Renal pelvis (tissue), 4 donors: Measurements from ENCODE around the gene PRF1. TPM values are rescaled to one million over a fixed set of nuclear protein-coding genes. Genes with fewer than 3 reads are reported as not detected.
"Not testable (repeated sequence)": the region's sequence is repeated elsewhere in the genome, so short reads cannot be mapped to it uniquely, and the experiment has no call there.

Experiments
- DNase-seq: peaks from one replicate; pipeline ENCODE4 v3.0.0-alpha.2; 2013
- polyA plus RNA-seq, 3 donors: library from polyadenylated mRNA; unstranded; fragments of 120-200 nt; gene quantifications; one replicate each; pipeline ENCODE4 v1.2.1, GENCODE V29; 2013; ENCODE audit not compliant: insufficient read length in 3 of 3

PRF1 gene
- polyA plus RNA-seq, 3 donors = 0.40 to 0.45 (median 0.41) TPM

DNA sequence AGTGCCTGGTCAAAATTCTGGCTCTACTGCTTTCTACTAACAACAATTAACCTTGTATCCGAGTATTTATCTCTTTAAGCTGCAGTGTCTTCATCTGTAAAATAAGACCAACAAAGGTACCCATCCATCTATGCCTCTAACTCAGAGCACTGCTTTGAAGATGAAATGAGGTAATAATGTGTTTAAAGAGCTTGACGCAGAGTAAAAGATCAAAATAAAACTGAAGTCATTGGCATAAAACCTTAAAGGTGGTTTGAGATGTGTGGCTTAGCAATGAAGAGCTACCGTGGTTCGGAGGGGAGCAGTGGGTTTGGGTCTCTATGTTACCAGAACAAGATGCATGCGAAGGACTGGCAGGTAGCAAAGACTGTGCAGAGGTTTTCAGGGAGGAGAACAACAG, 16.1 kb upstream of the PRF1 start:
- no peak for DNase-seq

DNA sequence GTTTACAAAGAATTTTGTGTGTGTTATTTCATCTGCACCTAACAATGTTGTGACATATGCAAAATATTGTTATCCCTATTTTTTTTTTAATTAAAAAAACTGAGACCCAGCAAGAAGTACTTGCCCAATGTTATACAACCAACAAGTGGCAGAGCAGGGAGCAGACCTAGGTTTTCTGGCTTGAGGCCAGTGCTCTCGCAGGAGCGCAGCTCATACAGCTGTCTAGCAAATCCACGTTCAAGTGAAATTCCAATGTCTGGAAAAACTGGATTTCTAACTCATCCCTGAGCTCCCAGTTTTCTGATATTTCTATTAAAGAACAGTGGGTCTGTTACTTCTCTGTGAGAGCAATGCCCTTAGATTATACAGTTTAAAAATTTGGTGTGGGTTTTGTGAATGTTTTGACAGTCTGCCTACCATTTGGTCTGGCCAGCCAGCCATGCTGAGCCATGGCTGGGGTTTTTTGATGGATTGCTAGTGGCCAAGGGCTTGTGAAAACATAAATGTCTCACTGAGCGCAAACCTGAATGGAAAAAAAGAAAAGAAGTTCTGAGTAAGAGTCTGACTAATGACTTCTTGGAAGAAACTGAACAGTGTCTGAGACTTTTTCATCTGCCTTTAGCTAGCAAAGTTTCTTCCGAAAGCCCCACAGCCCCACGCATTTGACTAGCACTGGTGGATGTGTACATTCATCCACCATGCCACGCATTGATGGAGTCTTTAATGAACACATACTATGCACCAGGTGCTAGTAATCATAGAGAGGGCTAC, 15.4 kb upstream of the PRF1 start:
- DNase-seq = no peak

DNA sequence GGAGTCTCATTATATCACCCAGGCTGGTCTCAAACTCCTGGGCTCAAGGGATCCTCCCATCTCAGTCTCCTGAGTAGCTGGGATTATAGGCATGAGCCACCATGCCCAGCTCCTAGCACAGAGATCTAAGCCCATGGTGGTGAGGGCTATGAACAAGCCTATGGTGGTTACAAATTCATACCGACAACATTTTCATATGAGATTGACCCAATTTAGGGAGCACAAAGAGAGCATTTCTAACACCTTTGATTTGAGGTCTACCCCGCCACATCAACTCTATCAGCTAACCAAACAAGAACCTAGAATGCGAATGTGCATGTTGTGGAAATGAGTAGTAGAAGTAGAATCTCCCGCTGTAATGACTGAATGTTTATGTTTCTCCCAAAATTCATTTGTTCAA, 14.2 kb upstream of the PRF1 start:
- no peak for DNase-seq

- DNase-seq = no peak
Observed at GRCh38 chr10:70615784-70616522, 13.4 kb upstream of the PRF1 start.

DNA sequence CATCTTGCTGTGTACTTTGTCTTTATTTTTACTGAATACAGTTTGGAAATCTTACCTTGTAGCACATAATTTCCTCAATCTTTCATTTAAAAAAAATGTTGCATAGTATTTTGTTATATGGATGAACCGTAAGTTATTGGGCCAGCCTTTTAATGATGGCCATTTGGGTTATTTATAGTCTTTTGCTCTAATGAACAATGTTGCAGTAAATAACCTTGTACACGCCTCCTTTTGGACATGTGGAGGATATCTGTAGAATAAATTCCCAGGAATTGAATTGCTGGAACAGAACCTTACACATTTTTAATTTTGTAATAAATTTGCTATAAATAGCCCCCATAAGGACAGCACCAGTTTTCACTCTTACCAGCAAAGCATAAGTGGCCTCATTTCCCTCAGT, 12.7 kb upstream of the PRF1 start:
- no peak for DNase-seq

DNA sequence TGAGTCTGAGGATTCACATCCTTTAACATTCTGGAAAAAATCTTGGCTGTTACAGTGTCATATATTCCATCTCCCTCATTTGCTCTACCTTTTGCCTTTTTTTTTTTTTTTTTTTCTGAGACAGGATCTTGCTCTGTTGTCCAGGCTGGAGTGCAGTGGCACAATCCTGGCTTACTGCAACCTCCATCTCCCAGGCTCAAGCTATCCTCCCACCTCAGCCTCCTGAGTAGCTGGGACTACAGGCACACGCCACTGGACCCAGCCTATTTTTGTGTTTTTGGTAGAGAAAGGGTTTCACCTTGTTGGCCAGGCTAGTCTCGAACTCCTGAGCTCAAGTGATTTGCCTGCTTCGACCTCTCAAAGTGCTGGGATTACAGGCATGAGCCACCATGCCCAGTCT, 11.8 kb upstream of the PRF1 start:
- not testable (repeated sequence) for DNase-seq

- no peak for DNase-seq
Observed at GRCh38 chr10:70613941-70614340, 11.4 kb upstream of the PRF1 start.

DNA sequence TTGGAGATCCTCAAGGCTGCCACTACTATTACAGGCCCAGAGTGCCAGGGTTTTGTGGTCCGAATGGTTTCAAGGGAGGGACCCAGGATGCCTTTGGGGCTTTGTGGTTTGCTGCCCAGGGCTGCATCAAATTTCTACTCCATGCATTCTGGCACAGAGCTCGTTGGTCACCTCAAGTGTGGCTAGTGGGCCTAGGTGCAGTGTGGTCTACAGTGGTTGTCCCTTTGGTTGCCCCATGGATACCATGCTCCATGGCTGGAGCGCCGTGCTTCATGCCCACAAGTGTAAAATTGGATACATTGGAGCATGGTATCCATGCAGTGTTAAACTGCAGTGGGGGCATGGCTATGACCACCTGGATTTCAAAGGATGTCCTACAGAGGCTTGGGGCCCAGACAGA, 5.4 kb upstream of the PRF1 start:
- DNase-seq = no peak

GRCh38 chr10:70605161-70605560, 2.6 kb upstream of the PRF1 start:
- no peak for DNase-seq

- DNase-seq = no peak
Observed at GRCh38 chr10:70604106-70604505, 1.6 kb upstream of the PRF1 start.

- DNase-seq = no peak
Observed at GRCh38 chr10:70603449-70603801, 884 bp upstream of the PRF1 start.

DNA sequence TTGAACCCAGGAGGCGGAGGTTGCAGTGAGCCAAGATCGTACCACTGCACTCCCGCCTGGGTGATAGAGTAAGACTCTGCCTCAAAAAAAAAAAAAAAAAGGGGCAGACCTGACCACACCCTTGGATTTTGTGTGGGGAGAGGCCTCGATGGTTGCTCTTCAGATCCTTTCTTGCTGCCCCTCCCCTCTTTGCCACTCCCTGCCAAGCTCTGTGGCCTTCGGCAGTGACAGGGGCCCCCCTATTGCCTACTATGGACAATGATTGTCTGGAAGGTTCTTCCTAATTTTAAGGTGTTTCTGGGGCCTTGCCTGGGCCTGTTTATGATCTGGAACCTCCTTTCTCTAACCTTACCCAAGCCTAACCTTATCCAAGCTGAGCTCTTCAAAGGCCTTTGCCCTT, 795 bp downstream of the PRF1 start:
- no peak for DNase-seq

GRCh38 chr10:70600512-70601395, 1.8 kb downstream of the PRF1 start:
- no peak for DNase-seq

DNA sequence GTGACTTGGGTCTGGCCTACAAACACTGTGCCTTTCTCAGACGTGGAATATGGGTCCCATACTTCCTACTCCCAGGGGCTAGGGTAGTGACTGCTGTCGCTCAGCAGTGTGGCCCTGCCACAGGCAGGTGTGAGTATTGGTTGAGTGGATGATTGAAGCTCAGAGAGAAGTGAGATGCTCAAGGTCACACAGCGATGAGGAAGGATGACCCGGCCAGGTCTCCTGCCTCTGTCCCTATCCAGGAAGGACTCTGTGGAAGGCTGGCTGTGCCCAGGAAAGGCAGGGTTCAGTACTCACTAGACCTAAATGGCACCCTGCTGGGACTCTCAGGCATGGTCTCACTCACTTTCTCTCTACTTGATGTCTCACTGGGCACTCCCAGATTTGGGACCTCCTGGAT, 2.8 kb downstream of the PRF1 start:
- no peak for DNase-seq

- DNase-seq = no peak
Observed at GRCh38 chr10:70599319-70599718, 3.2 kb downstream of the PRF1 start.

- DNase-seq = no peak
Observed at GRCh38 chr10:70598857-70599295, 3.7 kb downstream of the PRF1 start.

- no peak for DNase-seq
Observed at GRCh38 chr10:70597856-70598815, 4.4 kb downstream of the PRF1 start.

- no peak for DNase-seq
Observed at GRCh38 chr10:70596860-70597809, 5.4 kb downstream of the PRF1 start.

GRCh38 chr10:70596110-70596798, 6.3 kb downstream of the PRF1 start:
- DNase-seq = no peak
